ENCODE measurements around the gene ST3GAL5.

DNA sequence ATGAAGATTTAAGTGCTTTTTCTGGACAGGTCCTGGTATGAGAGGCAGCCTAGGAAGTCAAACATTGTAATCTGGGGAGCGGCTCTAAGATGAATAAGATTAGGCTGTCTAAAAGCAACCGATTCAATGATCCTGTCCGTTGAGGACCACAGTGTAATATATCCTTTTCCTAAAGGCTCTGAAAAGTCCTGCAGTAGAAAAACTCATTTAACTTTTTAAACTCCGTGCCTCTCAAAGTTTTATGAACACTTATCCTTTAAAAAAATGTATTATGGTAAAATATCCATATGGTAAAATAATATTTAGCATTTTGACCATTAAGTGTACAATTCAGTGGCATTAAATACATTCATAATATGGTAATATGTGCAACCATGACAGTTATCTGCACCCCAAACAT is 95.2 kb downstream of the ST3GAL5 start:
- TF ChIP-seq POLR2A (IDR thresholded peaks at IDR 0.05; ENCODE audit: low read length) (no peak), GATA1 (IDR thresholded peaks at IDR 0.05; ENCODE audit: low read depth, low read length) (no peak)

All from erythroblast (primary cell).